Esophagus squamous epithelium (tissue), 4 donors: Measurements from ENCODE around the gene PROCA1.

Experiments
- POLR2A ChIP-seq, 4 donors: fragments of 450-650 bp; IDR thresholded peaks; one replicate each; pipeline ENCODE4 v1.6.1; 2017; ENCODE audit warnings: antibody characterized with exemption in 4 of 4, mild to moderate bottlenecking in 4 of 4, moderate library complexity in 3 of 4
- TF ChIP-seq, protein P1 (sequence below), 6 experiments: fragments of 450-650 bp in 4 of 6; fragments of 200-600 bp in 2 of 6; sonication (generic) in 2 of 6; IDR thresholded peaks; one replicate each; pipeline ENCODE4 v1.5.1; 2016 to 2019; ENCODE audit warnings: antibody characterized with exemption in 6 of 6, mild to moderate bottlenecking in 4 of 6, moderate library complexity in 4 of 6

GRCh38 chr17:28705074-28705659 lies 6.5 kb downstream of the PROCA1 start:
- TF ChIP-seq POLR2A (IDR thresholded peaks at IDR 0.05), result no peak
- TF ChIP-seq, protein P1, sequence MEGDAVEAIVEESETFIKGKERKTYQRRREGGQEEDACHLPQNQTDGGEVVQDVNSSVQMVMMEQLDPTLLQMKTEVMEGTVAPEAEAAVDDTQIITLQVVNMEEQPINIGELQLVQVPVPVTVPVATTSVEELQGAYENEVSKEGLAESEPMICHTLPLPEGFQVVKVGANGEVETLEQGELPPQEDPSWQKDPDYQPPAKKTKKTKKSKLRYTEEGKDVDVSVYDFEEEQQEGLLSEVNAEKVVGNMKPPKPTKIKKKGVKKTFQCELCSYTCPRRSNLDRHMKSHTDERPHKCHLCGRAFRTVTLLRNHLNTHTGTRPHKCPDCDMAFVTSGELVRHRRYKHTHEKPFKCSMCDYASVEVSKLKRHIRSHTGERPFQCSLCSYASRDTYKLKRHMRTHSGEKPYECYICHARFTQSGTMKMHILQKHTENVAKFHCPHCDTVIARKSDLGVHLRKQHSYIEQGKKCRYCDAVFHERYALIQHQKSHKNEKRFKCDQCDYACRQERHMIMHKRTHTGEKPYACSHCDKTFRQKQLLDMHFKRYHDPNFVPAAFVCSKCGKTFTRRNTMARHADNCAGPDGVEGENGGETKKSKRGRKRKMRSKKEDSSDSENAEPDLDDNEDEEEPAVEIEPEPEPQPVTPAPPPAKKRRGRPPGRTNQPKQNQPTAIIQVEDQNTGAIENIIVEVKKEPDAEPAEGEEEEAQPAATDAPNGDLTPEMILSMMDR (IDR thresholded peaks at IDR 0.05), result no peak
